Measurements from ENCODE around the gene ERAP2.

DNA sequence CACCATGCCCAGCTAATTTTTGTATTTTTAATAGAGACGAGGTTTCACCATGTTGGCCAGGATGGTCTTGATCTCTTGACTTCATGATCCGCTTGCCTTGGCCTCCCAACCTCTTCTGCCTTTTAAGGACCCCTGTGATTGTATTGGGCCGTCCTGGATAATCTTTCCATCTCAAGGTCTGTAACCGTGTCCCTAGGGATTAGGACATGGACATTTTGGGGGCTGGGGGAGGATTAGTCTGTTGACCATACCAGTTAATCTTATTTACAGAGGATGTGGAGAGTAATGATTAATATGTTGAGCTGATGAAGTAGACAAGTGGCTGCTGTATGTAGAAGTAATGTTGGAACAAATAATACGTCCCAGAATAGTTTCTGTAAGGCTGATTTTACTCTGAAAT lies 82.7 kb downstream of the ERAP2 start:
- TF ChIP-seq, protein P1, sequence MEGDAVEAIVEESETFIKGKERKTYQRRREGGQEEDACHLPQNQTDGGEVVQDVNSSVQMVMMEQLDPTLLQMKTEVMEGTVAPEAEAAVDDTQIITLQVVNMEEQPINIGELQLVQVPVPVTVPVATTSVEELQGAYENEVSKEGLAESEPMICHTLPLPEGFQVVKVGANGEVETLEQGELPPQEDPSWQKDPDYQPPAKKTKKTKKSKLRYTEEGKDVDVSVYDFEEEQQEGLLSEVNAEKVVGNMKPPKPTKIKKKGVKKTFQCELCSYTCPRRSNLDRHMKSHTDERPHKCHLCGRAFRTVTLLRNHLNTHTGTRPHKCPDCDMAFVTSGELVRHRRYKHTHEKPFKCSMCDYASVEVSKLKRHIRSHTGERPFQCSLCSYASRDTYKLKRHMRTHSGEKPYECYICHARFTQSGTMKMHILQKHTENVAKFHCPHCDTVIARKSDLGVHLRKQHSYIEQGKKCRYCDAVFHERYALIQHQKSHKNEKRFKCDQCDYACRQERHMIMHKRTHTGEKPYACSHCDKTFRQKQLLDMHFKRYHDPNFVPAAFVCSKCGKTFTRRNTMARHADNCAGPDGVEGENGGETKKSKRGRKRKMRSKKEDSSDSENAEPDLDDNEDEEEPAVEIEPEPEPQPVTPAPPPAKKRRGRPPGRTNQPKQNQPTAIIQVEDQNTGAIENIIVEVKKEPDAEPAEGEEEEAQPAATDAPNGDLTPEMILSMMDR (IDR thresholded peaks at IDR 0.05): no peak
- TF ChIP-seq POLR2A (IDR thresholded peaks at IDR 0.05) (no peak), EP300 (IDR thresholded peaks at IDR 0.05; ENCODE audit: low read depth) (no peak), POLR2AphosphoS5 (IDR thresholded peaks at IDR 0.05) (no peak)

Data from transverse colon (tissue), 4 donors.